SU-DHL-6 (cell line): ENCODE measurements around the gene PHLDA2.

ENCODE experiments used
- H2AFZ ChIP-seq: fragments of 200-600 bp; sonication (generic); 2 replicates; pipeline ENCODE4 v1.6.1; 2014; ENCODE audit warnings: low read depth, mild to moderate bottlenecking, moderate library complexity, mixed read lengths, antibody characterized with exemption, low read length; ENCODE audit not compliant: severe bottlenecking
- H3F3A ChIP-seq: fragments of 200-600 bp; shearing (Covaris generic); 2 replicates; pipeline ENCODE4 v1.6.0; 2016; ENCODE audit warnings: antibody characterized with exemption, mild to moderate bottlenecking; ENCODE audit not compliant: insufficient read depth
- H3K27ac ChIP-seq: fragments of 200-600 bp; sonication (generic); 2 replicates; pipeline ENCODE4 v1.5.1; 2016; ENCODE audit warnings: low read depth, mild to moderate bottlenecking, low read length, moderate library complexity, mixed read lengths
- H3K27me3 ChIP-seq: fragments of 200-600 bp; sonication (generic), shearing (Covaris generic); 2 replicates; pipeline ENCODE4 v1.6.0; 2014; ENCODE audit warnings: mild to moderate bottlenecking, low read length
- H3K36me3 ChIP-seq: fragments of 200-600 bp; sonication (generic); 2 replicates; pipeline ENCODE4 v1.6.1; 2014; ENCODE audit warnings: mild to moderate bottlenecking, low read length, mixed read lengths
- H3K4me2 ChIP-seq: fragments of 300-600, 200-600 bp; shearing (Covaris generic), sonication (generic); 2 replicates; pipeline ENCODE4 v1.6.0; 2014; ENCODE audit warnings: low read length, low read depth, mild to moderate bottlenecking; ENCODE audit not compliant: poor library complexity, severe bottlenecking
- H3K4me3 ChIP-seq: fragments of 200-600 bp; sonication (generic); 2 replicates; pipeline ENCODE4 v1.5.1; 2014; ENCODE audit warnings: antibody characterized with exemption, low read length, mild to moderate bottlenecking, mixed read lengths; ENCODE audit not compliant: insufficient read depth, poor library complexity, severe bottlenecking
- H3K79me2 ChIP-seq: fragments of 200-600 bp; sonication (generic); 2 replicates; pipeline ENCODE4 v1.6.1; 2014; ENCODE audit warnings: mild to moderate bottlenecking, low read length, moderate library complexity; ENCODE audit not compliant: insufficient read depth
- H3K9ac ChIP-seq: fragments of 200-600 bp; sonication (generic); 2 replicates; pipeline ENCODE4 v1.7.0; 2014; ENCODE audit warnings: mild to moderate bottlenecking, low read length
- H3K9me2 ChIP-seq: fragments of 200-600 bp; sonication (generic); replicated peaks from 2 replicates; pipeline ENCODE4 v1.6.1; 2014; ENCODE audit warnings: low read length; ENCODE audit not compliant: insufficient read depth
- H3K9me3 ChIP-seq: fragments of 200-600 bp; sonication (generic); 2 replicates; pipeline ENCODE4 v1.6.1; 2014; ENCODE audit warnings: low read length, mixed read lengths; ENCODE audit not compliant: insufficient read depth
- H4K20me1 ChIP-seq: fragments of 200-600 bp; sonication (generic); 2 replicates; pipeline ENCODE4 v1.6.1; 2014; ENCODE audit warnings: low read depth, mild to moderate bottlenecking, antibody characterized with exemption, low read length, moderate library complexity, mixed read lengths
- CTCF ChIP-seq: fragments of 200-600 bp; sonication (generic); IDR thresholded peaks from one replicate; pipeline ENCODE4 v1.5.1; 2017; ENCODE audit warnings: antibody characterized with exemption, mild to moderate bottlenecking, low read length, moderate library complexity; ENCODE audit not compliant: insufficient read depth, poor library complexity, severe bottlenecking
- EZH2phosphoT487 ChIP-seq: fragments of 200-600 bp; sonication (generic), shearing (Covaris generic); conservative IDR thresholded peaks from 2 replicates; pipeline ENCODE4 v1.6.1; 2018; ENCODE audit warnings: mild to moderate bottlenecking, antibody characterized with exemption, low read length, moderate library complexity, mixed read lengths

The PHLDA2 gene

DNA sequence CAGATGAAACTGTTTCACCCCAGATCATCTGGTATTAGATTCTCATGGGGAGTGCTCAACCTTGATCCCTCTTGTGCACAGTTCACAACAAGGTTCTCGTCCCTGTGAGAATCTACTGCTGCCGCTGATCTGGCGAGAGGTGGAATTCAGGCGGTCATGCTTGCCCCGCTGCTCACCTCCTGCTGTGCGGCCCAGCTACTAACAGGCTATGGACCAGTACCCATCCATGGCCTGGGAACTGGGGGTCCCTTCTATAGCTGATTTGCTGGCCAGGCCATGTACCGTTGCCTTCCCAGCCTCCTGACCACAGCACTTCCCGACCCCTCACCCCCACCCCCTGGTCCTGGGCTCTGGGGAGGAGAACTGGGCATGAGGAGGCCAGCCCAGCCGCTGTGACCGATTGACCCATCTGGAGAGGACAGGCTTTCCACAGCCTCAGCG is 2.6 kb downstream of the PHLDA2 start:
- no peaks in the 10 kb centered on the region for H4K20me1 ChIP-seq
- H3K9me2 ChIP-seq, result no peaks in the 10 kb centered on the region
- no peaks in the 10 kb centered on the region for H3K9me3 ChIP-seq
- no peaks in the 10 kb centered on the region for H3K36me3 ChIP-seq
- no peaks in the 10 kb centered on the region for H3F3A ChIP-seq
- no peak overlapping the region for H2AFZ ChIP-seq
- H3K4me3 ChIP-seq, result no peak overlapping the region
- H3K27me3 ChIP-seq, result no peaks in the 10 kb centered on the region
- no peak overlapping the region for H3K27ac ChIP-seq
- H3K9ac ChIP-seq, result no peak overlapping the region
- H3K79me2 ChIP-seq, result no peaks in the 10 kb centered on the region
- H3K4me2 ChIP-seq, result no peak overlapping the region
- no peak for TF ChIP-seq CTCF
- TF ChIP-seq EZH2phosphoT487, result no peak

GRCh38 chr11:2924821-2925675 is 4.2 kb downstream of the PHLDA2 start:
- H3K9me3 ChIP-seq, result no peaks in the 10 kb centered on the region
- no peak overlapping the region for H3K4me2 ChIP-seq
- H3K4me3 ChIP-seq, result no peak overlapping the region
- H3K9ac ChIP-seq, result no peak overlapping the region
- no peaks in the 10 kb centered on the region for H4K20me1 ChIP-seq
- no peaks in the 10 kb centered on the region for H3K36me3 ChIP-seq
- no peaks in the 10 kb centered on the region for H3K27me3 ChIP-seq
- H2AFZ ChIP-seq, result no peak overlapping the region
- TF ChIP-seq CTCF (no peak), EZH2phosphoT487 (no peak)
- H3K27ac ChIP-seq, result no peak overlapping the region
- no peaks in the 10 kb centered on the region for H3K79me2 ChIP-seq
- no peaks in the 10 kb centered on the region for H3K9me2 ChIP-seq
- no peaks in the 10 kb centered on the region for H3F3A ChIP-seq

- Histone ChIP-seq H3K79me2 (no peaks in the 10 kb centered on the region), H4K20me1 (no peaks in the 10 kb centered on the region), H3F3A (no peaks in the 10 kb centered on the region), H3K9me2 (no peaks in the 10 kb centered on the region), H3K4me3 (no peak overlapping the region), H3K9ac (no peak overlapping the region), H3K9me3 (no peaks in the 10 kb centered on the region), H3K4me2 (no peak overlapping the region), H3K27ac (no peak overlapping the region), H2AFZ (no peak overlapping the region), H3K27me3 (no peaks in the 10 kb centered on the region), H3K36me3 (no peaks in the 10 kb centered on the region)
- TF ChIP-seq CTCF (no peak), EZH2phosphoT487 (no peak)
Measured at GRCh38 chr11:2924381-2924780, 4.8 kb downstream of the PHLDA2 start.
